ENCODE measurements around the gene TRPM5.

Gene TRPM5

GRCh38 chr11:2419638-2420501, 24.4 kb downstream of the TRPM5 start:
- DNase-seq, result no peak

GRCh38 chr11:2418693-2419360, 25.5 kb downstream of the TRPM5 start:
- DNase-seq, result no peak

- DNase-seq, result no peak
Measured at GRCh38 chr11:2417856-2418692, 26.2 kb downstream of the TRPM5 start.

- no peak for DNase-seq
Measured at GRCh38 chr11:2416765-2417164, 27.5 kb downstream of the TRPM5 start.

GRCh38 chr11:2415601-2416380, 28.5 kb downstream of the TRPM5 start:
- DNase-seq, result no peak

GRCh38 chr11:2415171-2415570, 29.1 kb downstream of the TRPM5 start:
- DNase-seq, result no peak

- no peak for DNase-seq
Measured at GRCh38 chr11:2414616-2415015, 29.7 kb downstream of the TRPM5 start.

- DNase-seq, result peak; percentile 51
Measured at GRCh38 chr11:2413742-2414579, 30.4 kb downstream of the TRPM5 start.

- DNase-seq, result no peak
Measured at GRCh38 chr11:2412323-2412722, 32.0 kb downstream of the TRPM5 start.

- DNase-seq, result no peak
Measured at GRCh38 chr11:2411446-2412305, 32.6 kb downstream of the TRPM5 start.

GRCh38 chr11:2410616-2411015, 33.7 kb downstream of the TRPM5 start:
- DNase-seq, result no peak

- DNase-seq, result no peak
Measured at GRCh38 chr11:2409611-2410468, 34.5 kb downstream of the TRPM5 start.

GRCh38 chr11:2409126-2409525, 35.2 kb downstream of the TRPM5 start:
- no peak for DNase-seq

- no peak for DNase-seq
Measured at GRCh38 chr11:2408671-2409070, 35.6 kb downstream of the TRPM5 start.

GRCh38 chr11:2406878-2407410, 37.4 kb downstream of the TRPM5 start:
- no peak for DNase-seq

- DNase-seq, result no peak
Measured at GRCh38 chr11:2406451-2406850, 37.9 kb downstream of the TRPM5 start.

- DNase-seq, result no peak
Measured at GRCh38 chr11:2404735-2405196, 39.5 kb downstream of the TRPM5 start.

- no peak for DNase-seq
Measured at GRCh38 chr11:2402890-2403645, 41.2 kb downstream of the TRPM5 start.
